HG02884 (cell line): ENCODE data around the gene PTTG1.
"Not testable (repeated sequence)": the region's sequence is repeated elsewhere in the genome, so short reads cannot be mapped to it uniquely, and the experiment has no call there.

Experiments
- ATAC-seq: cut with Tn5 transposase; IDR thresholded peaks from one replicate; pipeline ENCODE4 v1.9.1; 2021; ENCODE audit warnings: mild to moderate bottlenecking, moderate library complexity; ENCODE audit not compliant: unreplicated experiment

PTTG1 gene

DNA sequence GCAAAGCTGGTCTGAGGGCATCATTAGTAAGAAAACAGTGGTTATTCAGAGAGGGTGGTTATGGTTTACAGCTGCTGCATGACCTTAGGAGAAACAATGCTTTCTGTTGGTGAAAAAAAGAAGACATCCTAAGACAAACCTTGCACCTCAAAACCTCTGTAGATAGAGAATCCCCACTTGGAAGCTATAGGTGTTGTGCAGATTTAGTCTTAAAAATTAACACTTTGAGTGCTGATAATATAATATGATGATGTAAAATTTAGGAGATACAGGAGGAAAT, 1.4 kb upstream of the PTTG1 start:
- no peak for ATAC-seq

DNA sequence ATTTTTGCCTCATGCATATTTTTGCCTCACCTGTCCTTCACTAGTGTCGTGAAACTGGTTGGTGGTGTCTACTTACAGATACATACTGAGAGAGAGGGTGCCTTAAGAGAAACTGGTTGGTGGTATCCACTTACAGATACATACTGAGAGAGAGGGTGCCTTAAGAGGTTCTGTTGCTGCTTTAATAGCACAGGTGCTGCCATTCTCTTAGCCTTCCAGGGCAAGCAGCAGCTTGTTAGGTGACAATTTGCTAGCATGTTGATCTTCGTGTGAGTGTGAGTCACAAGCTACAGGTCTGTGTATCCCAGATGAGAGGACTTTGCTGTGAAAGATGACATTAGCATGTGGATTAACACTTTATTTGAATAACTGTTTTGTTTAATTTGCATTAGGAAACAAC, 1.4 kb downstream of the PTTG1 start:
- no peak for ATAC-seq

DNA sequence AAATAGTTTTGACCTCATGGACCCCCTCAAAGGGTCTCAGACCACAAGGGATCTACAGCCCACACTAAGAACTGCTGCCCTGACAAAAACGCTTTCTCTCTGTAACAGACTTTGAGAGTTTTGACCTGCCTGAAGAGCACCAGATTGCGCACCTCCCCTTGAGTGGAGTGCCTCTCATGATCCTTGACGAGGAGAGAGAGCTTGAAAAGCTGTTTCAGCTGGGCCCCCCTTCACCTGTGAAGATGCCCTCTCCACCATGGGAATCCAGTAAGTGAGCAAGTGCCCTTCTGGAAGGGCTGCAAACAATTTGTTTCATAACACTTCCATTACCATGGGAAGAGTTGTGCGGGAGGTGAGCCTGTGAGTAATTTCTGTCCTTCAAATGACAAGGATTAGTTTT, 6.0 kb downstream of the PTTG1 start:
- no peak for ATAC-seq

DNA sequence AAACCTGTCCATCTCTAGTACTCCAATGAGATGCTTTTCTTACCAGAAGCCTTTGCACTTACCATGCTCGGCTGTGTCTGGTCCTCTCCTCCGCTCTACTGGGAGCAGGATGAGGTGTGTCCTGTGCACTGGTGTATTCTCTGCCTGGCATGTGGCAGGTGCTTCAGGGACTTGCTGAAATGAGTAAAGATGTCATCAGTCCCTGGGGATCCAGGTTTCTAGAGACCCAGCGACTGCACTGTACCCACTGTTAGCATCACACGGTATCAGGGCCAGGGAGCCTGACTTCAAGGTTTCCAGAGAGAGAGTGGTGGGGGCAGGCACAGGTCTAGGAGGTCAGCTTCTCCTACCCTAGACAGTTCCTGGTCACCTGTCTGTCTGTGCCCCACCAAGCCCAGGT, 10.5 kb downstream of the PTTG1 start:
- no peak for ATAC-seq

DNA sequence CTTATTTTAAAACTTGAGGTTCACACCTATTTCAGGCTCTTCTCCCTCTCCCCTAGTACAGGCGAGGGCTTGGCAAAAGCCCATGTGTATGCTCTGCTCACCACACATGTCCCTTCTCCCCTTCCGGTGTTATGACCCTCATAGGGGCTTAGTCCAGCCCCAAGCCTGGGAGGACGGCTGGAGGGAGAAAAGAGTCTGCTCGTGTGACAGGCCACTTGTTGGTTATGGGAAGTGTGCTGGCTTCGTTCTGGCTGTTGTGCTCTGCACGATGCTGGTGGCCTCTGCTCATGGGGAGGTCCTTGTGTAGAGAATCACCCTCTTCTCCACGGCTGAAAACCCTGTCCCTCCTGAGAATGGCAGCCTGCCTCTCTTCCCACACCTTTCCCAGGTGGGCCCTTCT, 11.1 kb downstream of the PTTG1 start:
- no peak for ATAC-seq

DNA sequence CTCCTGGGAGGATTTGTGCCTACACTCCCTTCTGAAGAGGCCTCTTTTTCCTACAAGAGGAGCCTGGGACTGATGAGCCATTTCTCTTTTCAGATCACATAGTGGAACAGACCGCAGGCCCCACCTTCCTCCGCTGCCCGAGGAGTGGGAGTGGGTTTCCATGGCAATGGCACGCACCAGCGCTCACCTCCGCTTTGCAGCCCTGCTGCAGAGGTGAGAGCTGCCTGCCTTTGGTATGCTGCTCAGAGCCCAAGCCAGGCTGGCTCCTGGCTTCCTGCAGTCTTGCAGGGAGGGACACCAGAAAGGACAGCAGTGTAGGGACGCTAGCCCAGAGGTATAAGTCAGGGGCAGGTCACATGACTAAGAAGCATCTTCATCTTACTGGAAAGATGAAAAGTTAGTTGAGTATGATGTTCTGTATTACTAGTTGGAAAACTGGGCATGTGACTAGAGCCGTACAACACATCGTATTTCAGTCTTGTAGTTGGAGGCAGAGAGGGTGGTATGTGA, 12.4 kb downstream of the PTTG1 start:
- ATAC-seq, result peak; percentile 82

DNA sequence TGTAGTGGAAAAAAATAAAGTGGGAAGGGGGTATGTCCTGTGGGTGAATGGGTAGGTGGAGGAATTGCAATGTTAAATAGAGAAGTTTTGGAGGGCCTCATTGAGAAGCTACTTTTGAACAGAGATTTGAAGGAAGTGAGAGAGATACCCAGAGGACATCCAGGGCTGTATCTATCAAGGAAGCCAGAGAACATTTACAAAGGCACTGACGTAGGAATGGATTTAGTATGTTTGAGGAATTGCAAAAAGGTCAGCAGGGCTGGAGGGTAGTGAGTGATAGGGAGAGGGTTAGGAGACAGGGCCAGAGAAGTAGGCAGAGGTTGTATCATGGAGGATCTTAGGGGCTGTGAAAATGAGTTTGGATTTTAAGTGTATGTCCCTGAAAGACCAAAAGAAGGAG, 13.9 kb downstream of the PTTG1 start:
- ATAC-seq, result no peak

DNA sequence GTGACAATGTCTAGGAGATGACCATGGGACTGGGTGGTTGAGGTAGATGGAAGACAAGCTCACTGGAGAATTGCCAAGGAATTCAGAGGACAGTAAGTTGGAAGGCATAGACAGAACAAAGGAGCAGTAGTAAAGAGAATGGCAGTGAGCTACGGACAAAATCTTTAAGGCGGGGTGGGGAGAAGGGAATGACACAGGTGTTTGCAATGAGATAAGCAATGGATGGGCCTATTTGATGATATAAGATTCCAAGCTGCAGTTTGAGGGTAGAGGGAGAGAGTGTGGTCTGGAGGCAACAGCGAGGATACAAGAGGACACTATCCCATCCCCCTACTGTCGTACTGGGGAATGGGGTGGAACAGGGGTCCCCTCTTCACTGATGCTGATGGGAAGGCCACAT, 14.4 kb downstream of the PTTG1 start:
- no peak for ATAC-seq

DNA sequence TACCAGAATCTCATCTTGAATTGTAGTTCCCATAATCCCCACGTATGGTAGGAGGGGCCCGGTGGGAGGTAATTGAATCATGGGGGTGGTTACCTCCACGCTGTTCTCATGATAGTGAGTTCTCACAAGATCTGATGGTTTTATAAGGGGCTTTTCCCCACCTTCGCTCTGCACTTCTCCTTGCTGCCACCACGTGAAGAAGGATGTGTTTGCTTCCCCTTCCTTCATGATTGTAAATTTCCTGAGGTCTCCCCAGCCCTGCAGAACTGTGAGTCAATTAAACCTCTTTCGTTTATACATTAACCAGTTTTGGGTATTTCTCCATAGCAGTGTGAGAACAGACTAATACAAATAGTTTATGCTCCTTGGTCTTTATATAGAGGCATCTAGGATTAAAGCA, 15.0 kb downstream of the PTTG1 start:
- not testable (repeated sequence) for ATAC-seq

DNA sequence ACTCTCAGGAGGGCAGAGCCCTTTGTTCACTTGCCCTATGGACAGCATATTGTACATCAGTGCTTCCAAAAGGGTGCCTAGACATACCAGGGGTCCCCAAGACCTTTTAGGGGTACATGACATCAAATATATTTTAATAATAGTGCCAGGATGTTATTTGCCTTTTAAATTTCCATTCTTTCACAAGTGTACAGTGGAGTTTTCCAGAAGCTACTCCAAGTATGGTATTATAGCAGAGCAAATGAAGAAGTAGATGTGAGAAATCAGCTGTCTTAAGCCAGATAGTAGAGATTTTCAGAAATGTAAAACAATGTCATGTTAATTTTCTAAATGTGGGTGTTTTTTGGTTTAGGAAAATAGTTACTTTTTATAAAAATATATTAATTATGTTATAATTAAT, 15.6 kb downstream of the PTTG1 start:
- no peak for ATAC-seq

DNA sequence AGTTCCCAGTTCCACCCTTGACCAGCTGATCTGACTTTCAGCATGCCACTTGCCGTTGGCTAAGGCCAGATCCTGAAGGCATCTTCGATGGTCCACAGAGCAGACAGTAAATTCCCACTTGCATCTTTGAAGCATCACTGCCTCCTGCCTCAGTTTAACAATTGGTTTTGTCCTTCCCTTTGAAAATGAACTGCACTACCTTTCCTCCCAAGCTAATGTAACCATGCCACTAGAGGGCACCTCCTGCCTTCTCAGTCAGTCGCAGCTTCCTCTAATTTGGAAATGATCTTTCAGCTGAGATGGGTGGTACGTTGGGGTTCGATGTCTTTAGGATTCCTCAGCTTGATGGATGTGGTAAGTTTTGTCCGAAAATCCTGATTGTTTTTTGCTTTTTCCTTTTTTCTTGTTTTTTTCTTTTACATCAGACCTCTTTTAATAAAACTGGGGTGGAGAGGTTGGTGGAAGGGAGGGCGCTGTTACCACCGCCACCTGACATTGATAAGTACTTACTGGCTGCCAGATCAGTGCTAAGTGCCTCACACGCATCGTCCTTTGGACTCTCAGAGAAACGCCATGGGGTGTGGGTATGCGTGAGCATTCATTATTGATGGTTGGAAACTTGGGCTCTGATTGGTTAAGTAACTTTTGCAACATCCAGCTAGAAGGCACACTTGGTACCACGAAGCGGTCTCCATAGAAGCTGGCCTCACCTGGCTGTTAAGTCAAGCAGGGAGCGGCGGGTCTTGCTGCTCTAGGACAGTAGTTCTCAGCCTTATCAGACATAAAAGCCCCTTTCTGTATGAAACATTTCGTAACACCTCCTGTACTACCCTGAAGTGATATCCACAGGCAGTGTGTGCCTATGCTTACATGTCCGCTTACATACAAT, 16.9 kb downstream of the PTTG1 start:
- peak; percentile 23 for ATAC-seq

DNA sequence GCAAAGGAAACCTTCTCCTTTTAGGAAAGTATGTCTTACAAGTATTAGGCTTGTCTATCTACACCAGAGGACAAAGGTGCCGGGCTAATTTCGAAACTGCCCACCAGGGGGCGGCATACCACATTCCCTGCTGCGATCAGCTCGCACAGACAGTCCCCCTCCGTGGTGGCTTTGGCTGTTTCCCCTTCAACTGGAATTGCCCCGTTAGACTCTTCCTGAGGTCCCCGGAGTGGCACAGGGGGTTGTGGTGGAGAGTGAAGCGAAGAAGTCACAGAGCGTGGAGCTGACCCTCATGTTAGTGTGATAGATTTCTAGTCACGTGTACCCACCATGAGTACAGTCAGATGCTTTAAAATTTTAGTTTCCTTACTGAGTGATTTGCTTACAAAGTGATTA, 17.5 kb downstream of the PTTG1 start:
- ATAC-seq, result peak; percentile 54

DNA sequence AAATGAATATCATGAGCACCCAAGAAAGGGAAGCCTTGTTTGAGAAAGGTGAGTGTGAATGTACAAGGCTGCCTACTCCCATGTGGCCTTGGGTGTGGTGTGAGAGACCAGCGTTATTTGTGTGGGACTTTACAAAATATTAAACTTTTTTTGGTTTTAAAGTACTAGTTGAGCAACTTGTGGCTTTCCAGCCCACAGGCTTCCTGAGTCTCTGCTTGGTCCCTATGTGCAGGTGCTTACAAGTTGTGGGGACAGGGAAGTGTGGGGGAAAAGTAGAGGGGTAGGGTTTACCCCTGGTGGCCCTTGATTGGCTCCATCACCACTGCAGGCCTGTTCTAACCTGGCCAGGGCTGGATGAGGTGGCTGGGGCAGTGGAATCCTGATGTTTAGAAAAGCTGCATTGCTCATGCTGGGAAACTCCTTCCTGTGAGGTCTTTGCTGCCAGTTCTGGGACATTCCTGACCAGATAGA, 19.7 kb downstream of the PTTG1 start:
- peak; percentile 21 for ATAC-seq

DNA sequence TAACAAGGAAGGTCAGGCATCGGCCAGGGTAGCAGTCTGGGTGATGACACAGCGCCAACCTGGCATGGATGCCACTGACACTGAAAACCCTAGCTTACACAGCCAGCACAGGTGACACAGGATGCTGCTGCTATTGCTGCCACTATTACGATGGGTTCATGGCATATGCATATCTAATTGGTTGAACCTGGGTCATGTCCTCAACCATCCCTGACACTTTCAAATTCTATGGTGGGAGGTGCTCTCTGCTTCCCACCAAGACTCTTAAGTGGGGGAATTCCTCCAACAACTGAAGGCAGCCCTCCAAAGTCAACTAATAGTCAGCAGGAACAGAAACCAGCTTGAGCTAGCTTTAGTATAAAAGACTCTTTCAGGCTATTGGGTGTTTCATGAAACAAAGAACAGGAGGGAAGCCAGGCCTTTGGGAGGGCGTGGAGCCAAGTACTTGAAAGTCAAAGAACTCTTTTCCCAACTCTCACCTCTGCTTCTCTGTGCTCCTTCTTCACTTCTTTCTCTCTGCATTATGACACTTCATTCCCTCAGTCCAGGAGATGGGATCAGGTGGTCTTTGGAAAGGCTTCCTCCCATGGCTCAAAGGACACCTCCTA, 21.3 kb downstream of the PTTG1 start:
- ATAC-seq, result peak; percentile 23

DNA sequence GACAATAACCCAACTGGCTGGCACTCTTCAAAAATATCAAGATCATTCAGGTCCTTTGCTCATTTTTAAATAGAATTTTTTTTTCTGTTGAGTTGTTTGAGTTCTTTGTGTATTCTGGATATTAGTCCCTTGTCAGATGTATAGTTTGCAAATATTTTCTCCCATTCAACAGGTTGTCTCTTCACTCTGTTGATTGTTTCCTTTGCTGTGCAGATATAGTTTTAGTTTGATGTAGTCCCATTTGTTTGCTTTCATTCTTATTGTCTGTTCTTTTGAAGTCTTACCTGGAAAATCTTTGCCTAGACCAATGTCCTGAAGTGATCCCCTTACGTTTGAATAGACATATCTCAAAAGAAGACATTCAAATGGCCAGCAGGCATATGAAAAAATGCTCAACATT, 22.8 kb downstream of the PTTG1 start:
- no peak for ATAC-seq

DNA sequence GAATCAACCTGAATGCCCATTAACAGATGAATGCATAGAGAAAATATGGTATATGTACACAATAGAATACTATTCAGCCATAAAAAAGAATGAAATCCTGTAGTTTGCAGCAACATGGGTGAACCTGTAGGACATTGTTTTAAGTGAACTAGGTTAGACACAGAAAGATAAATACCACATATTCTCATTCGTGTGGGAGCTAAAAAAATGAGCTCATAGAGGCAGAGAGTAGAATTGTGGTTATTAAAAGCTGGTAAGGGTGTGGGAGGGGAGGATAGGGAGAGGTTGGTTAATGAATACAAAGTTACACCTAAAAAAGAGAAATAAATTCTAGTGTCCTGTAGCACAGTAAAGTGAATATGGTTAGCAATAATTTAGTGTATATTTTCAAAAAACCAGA, 23.5 kb downstream of the PTTG1 start:
- no peak for ATAC-seq

DNA sequence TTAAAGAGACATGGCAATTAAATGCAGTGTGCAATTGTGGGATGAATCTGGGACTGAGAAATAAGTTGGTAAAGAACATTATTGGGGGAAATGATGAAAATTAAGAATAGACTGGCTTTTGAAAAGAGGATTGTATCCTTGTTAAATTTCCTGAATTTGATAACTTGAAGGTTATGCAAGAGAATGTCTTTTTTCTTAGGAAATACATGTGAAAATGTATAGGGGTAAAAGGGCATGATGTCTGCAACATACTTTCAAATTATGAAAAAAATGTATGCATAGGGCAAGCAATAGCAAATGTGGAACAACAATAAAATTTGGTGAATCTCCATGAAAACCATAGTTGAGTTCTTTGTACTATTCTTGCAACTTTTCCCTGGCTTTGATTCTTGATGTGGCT, 24.1 kb downstream of the PTTG1 start:
- ATAC-seq, result no peak

DNA sequence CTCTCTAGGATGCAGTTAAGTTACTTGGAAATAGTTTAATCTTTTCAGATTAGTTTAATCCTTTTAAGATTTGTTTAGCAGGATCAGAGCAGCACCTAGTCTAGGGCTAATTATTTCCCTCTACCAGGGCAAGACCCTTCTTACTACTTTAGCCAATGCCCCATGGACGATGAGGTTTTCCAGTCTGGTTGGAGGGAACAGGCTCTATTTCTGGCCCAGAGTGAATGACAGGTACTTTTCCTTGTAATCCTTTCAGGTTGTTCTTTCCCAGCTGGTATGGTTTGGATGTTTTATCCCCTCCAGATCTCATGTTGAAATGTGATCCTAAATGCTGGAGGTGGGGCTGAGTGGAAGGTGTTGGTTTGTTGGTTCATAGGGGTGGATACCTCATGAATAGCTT, 27.2 kb downstream of the PTTG1 start:
- ATAC-seq, result no peak

DNA sequence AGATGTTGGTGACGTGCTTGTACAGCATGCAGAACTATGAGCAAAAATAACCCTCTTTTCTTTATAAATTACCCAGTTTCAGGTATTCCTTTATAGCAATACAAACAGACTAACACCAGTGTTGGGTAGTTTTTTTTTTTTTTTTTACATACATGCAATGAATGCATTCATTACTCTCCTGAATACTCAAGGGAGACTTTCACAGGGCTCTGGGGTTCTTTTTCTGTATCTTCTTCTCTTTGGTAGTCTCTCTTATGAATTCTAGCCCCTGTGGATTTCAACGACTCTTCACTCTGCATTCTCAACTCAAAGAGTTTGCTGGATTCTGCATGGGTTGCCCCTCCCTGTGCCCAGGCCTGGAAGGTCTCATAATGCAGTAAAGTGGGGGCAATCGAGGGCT, 27.8 kb downstream of the PTTG1 start:
- ATAC-seq, result no peak

DNA sequence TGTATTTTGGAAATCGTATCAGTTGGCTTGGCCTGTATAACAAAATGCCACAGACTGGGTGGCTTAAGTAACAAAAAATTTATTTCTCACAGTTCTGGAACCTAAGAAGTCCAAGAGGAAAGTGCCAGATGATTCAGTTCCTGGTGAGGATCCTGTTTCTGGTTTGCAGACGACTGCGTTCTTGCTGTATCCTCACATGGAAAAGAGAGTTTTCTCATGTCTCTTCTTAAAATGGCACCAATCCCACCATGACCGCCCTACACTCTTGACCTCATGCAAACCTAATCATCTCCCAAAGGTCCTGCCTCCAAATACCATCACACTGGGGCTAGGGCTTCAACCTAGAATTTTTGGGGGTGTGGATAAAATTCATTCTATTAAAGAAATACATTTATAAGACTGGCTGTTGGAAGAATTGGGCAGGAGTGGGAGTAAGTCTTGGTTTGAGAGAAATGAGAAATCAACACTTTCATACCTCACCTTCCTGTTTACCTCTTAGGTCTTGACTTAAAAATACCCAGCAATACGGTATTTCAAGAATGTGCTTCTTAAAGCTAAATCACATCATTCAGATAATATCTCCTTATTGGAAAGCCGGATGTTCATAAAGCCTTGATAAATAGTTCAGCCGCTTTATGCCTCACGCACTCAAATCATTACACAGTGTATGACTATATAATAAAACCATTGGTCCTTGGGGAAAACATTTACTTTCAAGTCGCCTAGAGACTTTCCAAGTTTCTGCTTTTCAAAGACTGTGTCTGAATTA, 28.7 kb downstream of the PTTG1 start:
- ATAC-seq, result peak; percentile 62

DNA sequence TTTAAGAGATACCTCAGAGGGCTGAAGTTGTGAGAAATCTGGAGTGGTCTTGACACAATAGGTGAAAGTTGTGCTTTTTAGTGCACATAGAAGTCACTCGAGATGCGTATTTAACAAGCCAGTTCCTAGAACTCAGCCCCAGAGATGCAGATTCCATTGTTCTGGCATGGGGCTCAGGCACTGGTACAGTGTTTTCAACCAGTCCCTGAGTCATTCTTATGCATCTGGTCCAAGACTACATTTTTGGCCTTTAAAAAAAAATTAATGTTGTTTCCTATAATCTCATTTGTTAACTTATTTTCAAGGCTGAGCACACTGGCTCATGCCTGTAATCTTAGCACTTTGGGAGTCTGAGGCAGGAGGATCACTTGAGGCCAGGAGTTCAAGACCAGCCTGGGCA, 29.6 kb downstream of the PTTG1 start:
- no peak for ATAC-seq

DNA sequence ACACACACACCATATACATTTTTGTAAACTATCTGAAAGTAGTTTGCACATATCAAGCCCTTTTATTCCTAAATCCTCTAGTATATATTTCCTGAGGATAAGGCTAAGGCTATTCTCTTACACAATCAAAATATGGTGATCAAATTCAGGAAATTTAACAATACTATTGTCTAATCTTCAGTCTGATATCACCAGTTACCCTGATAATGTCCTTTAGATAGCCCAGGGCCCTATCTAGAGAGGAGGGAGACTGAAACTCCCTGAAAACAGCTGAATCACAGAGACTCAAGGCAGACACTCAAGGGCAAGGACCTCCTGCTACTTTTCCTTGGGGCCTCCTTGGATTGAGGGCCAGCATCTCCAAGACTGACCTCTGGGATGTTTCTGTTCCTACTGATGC, 30.4 kb downstream of the PTTG1 start:
- no peak for ATAC-seq
